GM12801 (cell line): ENCODE results near the gene LACRT.

ENCODE experiments used
- TF ChIP-seq, protein P1 (sequence below): IDR thresholded peaks from one replicate; pipeline ENCODE4 v1.5.1; 2011; ENCODE audit warnings: control low read depth; ENCODE audit not compliant: insufficient read length; ENCODE audit errors: extremely low read depth

LACRT gene

DNA sequence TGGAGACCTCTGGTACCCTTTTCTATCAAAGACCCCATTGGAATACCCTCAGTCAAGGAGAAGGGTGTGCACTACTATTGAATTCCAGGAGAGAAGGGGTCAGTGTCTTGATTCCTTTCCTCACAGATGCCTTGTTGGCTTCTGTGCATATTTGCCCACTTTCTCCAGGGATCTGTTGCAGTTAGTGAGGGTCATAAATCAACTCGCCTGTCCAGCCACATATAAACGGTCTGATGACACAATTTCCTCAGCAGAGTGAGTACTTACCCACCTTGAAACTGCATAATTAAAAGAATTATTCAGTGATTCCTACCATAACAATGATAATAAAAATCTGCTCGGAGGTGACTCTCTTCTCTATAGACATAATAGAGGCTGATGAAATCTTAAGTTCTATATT lies 27.3 kb upstream of the LACRT start:
- TF ChIP-seq, protein P1, sequence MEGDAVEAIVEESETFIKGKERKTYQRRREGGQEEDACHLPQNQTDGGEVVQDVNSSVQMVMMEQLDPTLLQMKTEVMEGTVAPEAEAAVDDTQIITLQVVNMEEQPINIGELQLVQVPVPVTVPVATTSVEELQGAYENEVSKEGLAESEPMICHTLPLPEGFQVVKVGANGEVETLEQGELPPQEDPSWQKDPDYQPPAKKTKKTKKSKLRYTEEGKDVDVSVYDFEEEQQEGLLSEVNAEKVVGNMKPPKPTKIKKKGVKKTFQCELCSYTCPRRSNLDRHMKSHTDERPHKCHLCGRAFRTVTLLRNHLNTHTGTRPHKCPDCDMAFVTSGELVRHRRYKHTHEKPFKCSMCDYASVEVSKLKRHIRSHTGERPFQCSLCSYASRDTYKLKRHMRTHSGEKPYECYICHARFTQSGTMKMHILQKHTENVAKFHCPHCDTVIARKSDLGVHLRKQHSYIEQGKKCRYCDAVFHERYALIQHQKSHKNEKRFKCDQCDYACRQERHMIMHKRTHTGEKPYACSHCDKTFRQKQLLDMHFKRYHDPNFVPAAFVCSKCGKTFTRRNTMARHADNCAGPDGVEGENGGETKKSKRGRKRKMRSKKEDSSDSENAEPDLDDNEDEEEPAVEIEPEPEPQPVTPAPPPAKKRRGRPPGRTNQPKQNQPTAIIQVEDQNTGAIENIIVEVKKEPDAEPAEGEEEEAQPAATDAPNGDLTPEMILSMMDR, result no peak

DNA sequence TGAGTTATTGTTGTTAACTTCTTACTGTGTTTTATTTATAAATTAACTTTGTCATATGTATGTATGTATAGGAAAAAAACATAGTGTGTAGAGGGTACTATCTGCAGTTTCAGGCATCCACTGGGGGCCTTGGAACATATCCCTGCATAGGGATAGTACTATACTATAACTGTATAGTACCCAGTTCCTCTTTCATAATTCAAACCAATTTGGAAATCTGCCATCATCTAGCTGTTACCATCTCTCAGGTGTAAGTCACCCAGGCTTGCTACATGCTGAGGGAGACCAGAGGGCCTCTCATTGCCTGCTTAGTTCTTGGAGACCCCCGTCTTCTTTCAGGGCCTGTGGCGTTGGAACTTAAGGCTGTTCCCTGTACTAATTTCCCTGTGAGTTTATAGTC lies 26.4 kb upstream of the LACRT start:
- TF ChIP-seq, protein P1, result no peak

DNA sequence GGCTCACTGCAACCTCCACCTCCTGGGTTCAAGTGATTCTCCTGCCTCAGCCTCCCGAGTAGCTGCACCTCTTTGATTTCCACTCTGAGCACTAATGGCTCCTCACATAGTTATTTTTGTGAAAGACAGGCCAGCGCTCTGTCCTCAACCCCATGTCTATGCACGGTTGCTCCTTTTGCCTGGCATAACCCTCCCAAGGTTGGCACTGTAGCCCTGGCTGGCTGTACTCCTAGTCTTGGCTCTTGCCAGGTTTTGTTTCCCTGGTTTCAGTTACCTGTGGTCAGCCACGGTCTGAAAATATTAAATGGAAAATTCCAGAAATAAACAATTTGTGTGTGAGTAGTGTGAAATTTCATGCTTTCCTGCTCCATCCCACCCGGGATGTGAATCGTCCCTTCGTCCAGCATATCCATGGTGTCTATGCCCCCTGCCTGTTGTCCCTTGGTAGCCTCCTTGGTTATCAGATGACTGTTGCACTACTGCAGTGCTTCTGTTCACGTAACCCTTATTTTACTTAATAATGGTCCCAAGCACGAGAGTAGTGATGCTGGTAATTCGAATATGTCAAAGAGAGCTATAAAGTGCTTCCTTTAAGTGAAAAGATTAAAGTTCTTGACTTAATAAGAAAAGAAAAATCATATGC lies 25.7 kb upstream of the LACRT start:
- TF ChIP-seq, protein P1, result no peak

DNA sequence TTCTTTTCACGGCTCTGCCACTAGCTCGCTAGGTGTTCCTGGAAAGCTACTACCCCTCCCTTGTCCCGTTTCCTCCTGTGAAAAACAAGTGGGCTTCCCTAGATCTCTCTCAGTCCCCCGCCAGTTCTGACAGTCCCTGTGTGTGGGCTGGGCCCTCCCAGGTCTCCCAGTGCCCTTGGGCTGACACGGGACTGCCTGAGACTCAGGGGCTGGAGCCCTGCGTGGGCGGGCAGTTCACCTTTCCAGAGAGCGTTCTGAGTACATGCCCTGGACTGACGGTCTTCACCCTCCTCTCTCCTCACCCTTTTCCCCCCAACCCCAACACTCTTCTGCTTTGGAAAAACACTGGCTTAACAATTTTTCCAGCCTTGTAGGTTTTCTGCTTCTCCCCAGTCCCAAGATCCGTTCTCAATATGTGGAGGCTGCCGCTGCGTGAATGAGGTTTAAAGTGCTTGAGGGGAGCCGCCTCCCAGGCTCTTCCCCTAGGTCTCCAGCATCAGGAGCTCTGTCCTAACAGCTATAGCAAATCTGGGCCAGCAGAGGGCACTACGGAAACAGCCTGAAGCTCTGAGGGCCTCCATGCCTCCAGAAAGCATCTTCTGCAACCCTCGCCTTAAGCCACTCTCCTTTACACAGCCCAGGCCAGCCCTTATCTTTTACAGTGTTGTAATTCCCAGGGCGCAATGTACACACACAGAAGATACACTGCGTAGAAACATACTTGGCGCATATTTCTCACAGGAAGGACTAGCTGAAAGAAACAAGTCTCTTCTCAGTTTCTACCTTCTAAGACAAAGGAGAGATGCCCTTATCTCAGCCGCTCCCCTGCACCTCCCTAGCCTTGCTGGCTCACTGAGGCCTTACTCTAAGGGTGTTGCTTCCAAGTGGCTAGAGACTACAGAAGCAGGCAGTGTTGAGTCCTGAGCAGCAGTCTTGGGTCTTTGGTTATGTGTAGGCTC lies 23.9 kb upstream of the LACRT start:
- TF ChIP-seq, protein P1, result no peak

DNA sequence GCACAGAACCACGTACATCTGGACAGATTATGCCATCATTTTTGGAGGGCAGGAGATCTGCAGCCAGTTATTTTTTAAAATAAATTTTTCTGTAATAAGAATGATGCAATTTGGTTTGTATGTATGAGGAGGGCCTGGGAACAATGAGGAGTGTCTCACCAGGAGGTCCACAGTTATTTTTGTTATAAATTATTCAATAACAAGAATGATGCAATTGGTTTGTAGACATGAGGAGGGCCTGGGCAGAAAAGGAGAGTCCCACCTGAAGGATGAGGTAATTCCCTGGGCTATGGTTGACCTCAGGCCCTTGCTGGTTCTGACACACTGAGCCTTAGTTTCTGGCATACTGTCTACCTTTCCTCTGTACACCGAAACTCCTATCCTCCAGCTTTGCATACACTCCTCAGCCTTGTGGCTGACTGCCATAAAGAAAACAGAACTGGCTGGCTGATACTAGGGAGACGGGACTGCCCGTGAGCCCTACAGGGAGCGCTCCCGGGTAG lies 22.5 kb upstream of the LACRT start:
- TF ChIP-seq, protein P1, result no peak

DNA sequence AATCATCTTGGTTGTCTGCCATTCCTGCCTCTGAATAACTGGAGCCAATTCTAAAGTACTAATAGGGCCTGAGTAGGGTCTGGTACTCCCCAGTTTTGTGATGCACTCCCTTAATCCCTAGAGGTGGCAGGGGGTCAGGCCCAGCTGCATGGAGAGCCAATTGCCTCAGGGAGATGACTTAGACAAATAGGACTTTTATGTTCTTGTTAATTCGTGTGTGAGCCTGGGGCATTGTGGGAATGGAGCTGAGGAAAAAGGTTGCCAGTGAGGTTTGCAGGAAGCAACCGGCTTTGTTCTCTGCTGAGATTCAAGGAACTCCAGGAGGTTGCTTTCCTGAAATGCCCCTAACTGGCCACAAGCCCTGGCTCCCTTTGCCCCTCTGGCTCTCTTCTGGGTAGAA lies 20.2 kb upstream of the LACRT start:
- TF ChIP-seq, protein P1, result no peak

DNA sequence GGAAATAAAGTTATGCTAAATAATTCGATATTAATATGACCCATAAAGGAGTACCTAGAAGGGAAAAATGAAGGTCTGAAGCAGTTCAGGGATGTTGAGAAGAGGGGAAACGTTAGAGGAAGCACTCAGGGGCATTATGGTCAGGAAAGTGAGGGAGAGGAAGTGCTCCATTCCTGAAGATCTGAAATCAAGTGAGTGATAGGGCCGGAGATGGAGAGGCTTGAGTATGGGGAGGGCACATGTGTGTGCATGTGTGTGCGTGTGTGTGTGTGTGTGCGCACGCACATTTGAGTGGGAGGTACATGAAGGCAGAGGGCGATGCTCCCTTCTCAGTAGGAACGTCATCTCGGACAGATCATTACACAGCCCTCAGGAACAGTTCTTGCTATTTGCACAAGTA lies 18.3 kb upstream of the LACRT start:
- TF ChIP-seq, protein P1, result no peak
